Activated T-helper 1 cell treated with Interleukin-2 at 50 U/mL for 16 hours (primary cell): ENCODE measurements around the gene TMUB1.
"Not testable (repeated sequence)": the region's sequence is repeated elsewhere in the genome, so short reads cannot be mapped to it uniquely, and the experiment has no call there.

Experiments used
- DNase-seq: peaks from one replicate; pipeline ENCODE4 v3.0.0-alpha.2; 2020; ENCODE audit warnings: low read depth

TMUB1 gene

GRCh38 chr7:151053096-151053495 is 30.2 kb downstream of the TMUB1 start:
- DNase-seq = no peak

- peak; percentile 45 for DNase-seq
Observed at GRCh38 chr7:151051108-151051507, 32.2 kb downstream of the TMUB1 start.

- DNase-seq = no peak
Observed at GRCh38 chr7:151048911-151049463, 34.3 kb downstream of the TMUB1 start.

GRCh38 chr7:151047976-151048815 is 35.1 kb downstream of the TMUB1 start, which contains the start of gene ASIC3:
ASIC3 (plus strand) TSS chr7:151048531; CDS start chr7:151048886, 355 bp downstream.
- no peak for DNase-seq

GRCh38 chr7:151046603-151047573 is 36.4 kb downstream of the TMUB1 start:
- DNase-seq = no peak

- DNase-seq = no peak
Observed at GRCh38 chr7:151045967-151046366, 37.3 kb downstream of the TMUB1 start.

- DNase-seq = no peak
Observed at GRCh38 chr7:151045262-151045661, 38.0 kb downstream of the TMUB1 start.

GRCh38 chr7:151043959-151044358 is 39.3 kb downstream of the TMUB1 start:
- DNase-seq = no peak

- not testable (repeated sequence) for DNase-seq
Observed at GRCh38 chr7:151043449-151043848, 39.8 kb downstream of the TMUB1 start.

- no peak for DNase-seq
Observed at GRCh38 chr7:151040616-151041375, 42.5 kb downstream of the TMUB1 start.

- DNase-seq = no peak
Observed at GRCh38 chr7:151039850-151040548, 43.3 kb downstream of the TMUB1 start.

- no peak for DNase-seq
Observed at GRCh38 chr7:151038951-151039849, 44.1 kb downstream of the TMUB1 start.

GRCh38 chr7:151035902-151036301 is 47.4 kb downstream of the TMUB1 start:
- DNase-seq = no peak

GRCh38 chr7:151035026-151035717 is 48.1 kb downstream of the TMUB1 start:
- no peak for DNase-seq

- no peak for DNase-seq
Observed at GRCh38 chr7:151034312-151035025, 48.8 kb downstream of the TMUB1 start.

- no peak for DNase-seq
Observed at GRCh38 chr7:151033864-151034249, 49.4 kb downstream of the TMUB1 start.

- DNase-seq = no peak
Observed at GRCh38 chr7:151032936-151033863, 50.1 kb downstream of the TMUB1 start.
